GM12801 (cell line): ENCODE measurements around the gene PSMD3.

Source experiments
- TF ChIP-seq, protein P1 (sequence below): IDR thresholded peaks from one replicate; pipeline ENCODE4 v1.5.1; 2011; ENCODE audit warnings: control low read depth; ENCODE audit not compliant: insufficient read length; ENCODE audit errors: extremely low read depth

The PSMD3 gene

GRCh38 chr17:39951924-39952679 is 28.5 kb upstream of the PSMD3 start:
- TF ChIP-seq, protein P1, sequence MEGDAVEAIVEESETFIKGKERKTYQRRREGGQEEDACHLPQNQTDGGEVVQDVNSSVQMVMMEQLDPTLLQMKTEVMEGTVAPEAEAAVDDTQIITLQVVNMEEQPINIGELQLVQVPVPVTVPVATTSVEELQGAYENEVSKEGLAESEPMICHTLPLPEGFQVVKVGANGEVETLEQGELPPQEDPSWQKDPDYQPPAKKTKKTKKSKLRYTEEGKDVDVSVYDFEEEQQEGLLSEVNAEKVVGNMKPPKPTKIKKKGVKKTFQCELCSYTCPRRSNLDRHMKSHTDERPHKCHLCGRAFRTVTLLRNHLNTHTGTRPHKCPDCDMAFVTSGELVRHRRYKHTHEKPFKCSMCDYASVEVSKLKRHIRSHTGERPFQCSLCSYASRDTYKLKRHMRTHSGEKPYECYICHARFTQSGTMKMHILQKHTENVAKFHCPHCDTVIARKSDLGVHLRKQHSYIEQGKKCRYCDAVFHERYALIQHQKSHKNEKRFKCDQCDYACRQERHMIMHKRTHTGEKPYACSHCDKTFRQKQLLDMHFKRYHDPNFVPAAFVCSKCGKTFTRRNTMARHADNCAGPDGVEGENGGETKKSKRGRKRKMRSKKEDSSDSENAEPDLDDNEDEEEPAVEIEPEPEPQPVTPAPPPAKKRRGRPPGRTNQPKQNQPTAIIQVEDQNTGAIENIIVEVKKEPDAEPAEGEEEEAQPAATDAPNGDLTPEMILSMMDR: no peak

DNA sequence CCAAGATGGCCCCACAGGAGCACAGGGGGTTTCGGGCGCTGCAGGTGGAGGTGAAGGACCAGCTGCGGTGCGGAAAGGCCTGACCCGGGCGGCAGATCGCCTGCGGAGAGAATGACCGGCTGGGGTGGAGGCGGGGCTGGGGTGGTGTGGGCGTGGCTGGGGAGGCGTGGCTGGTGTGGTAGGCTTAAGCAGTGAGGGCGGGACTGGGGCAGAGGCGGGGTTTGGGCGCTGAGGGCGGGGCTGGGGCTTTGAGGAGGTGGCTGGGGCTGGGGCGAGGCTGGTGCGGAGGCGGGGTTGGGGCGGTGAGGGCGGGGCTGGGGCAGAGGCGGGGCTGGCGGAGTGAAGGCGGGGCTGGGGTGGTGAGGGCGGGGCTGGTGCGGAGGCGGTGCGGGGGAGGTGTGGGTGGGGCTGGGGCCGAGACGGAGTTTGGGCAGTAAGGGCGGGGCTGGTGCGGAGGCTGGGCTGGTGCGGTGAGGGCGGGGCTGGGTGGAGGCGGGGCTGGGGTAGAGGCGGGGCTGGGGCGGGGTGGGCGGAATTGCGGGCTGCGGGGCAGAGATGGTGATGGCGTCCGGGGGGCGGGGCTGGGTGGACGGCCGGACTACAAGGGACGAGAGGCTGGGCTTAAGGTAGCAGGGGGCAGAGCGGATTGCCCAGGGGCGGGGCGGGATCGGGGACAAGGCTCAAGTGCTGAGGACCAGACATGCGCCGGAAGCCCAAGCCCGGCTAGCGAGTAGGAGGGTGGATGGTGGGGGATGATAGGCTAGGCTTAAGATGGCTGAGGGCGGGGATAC is 27.7 kb upstream of the PSMD3 start:
- TF ChIP-seq, protein P1: no peak

DNA sequence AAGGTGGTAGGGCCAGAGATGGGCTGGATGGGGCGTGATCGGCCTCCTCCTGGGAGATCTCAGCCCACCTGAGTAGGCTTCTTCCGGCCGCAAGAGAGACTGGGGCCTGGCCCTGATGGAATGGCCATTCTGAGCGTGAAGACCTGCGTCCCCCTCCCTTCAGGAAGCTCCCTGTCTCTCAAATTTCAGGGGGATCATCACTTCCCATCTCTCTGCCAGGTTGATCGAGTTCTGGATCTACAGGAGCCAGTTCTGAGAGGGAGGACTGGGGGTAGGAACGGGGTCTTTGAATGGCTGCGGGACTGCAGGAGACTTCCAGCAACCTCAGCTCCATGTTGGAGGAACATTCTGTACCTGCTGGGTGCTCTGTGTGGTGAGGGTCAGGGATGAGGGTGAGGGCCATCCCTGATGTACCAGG is 27.1 kb upstream of the PSMD3 start:
- TF ChIP-seq, protein P1: no peak

GRCh38 chr17:39954876-39955275 is 25.7 kb upstream of the PSMD3 start:
- TF ChIP-seq, protein P1: no peak

- TF ChIP-seq, protein P1: no peak
These were observed 24.8 kb upstream of the PSMD3 start for GRCh38 chr17:39955726-39956225.

DNA sequence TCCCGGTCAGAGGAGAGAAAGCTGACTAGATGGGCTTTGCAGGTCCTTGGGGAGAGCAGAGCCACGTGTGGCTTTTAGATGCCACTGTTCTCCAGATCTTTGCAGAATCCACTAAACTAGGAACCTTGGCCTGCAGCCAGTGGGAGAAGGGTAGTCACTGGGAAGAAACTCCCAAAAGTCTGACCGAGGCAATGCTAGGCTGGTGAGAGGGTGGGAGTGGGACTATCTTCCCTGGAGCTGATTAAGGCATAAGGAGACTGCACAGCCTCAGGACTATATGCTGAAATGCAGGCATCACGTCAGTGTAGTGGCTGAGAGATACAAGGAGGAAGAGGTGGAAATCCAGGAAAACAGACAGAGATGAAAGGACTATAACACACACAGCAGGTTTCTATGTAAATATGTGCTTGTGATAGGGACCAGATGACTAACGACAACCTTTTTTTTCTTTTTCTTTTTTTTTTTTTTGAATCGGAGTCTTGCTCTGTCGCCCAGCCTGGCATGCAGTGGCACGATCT is 20.0 kb upstream of the PSMD3 start:
- TF ChIP-seq, protein P1: no peak

DNA sequence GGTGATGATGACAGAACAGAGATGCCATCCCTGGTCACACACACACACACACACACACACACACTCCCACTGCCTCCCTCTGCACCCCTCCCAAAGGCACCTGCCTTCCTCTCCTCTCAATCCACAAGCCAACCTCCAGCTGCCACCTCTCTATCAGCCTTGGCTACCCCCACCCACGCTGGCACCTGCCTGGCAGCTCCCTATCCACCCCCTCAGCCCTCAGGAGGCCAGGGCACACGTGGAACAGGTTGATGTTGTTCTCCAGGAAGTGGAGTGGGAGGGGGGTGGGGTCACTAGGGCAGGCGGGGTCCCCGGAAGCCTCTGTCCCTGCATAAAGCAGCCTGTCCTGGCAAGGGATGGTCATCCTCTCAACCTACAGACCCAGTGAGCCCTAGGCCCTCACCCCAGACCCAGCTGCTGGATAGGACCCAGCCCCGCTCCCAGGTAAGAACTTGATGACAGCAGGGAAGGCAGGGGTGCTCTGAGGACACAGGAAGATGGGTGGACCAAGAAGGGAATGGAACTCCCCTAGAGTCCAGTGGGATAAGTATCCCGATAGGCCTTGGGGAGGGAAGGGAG is 17.9 kb upstream of the PSMD3 start, which contains the start of gene GSDMA:
GSDMA (plus strand) TSS at position 363 of the 579 bp plus-strand sequence. CDS start 2,684 bp downstream, outside the sequence.
- TF ChIP-seq, protein P1: no peak
